Gastrocnemius medialis (tissue), 4 donors: ENCODE data around the gene ME1. TPM values are rescaled to one million over a fixed set of nuclear protein-coding genes. Genes with fewer than 3 reads are reported as not detected.
"Not testable (repeated sequence)": the region's sequence is repeated elsewhere in the genome, so short reads cannot be mapped to it uniquely, and the experiment has no call there.

Experiments used
- ATAC-seq, 2 donors: fragments of 150-250 bp; one replicate each; pipeline ENCODE4 v1.9.1; 2016
- DNase-seq, 2 donors: peaks; one replicate each; pipeline ENCODE4 v3.0.0-alpha.2; 2019
- H3K27ac ChIP-seq, 4 donors: fragments of 200-600 bp; sonication (generic); 1 replicate in 1 of 4; 2 replicates in 3 of 4; pipeline ENCODE4 v1.5.1; 2016 to 2018; ENCODE audit warnings: mild to moderate bottlenecking in 2 of 4, moderate library complexity in 1 of 4
- H3K27me3 ChIP-seq, 3 donors: fragments of 200-600 bp; sonication (generic) in 2 of 3; 1 replicate in 1 of 3; 2 replicates in 2 of 3; pipeline versions ENCODE4 v1.5.1 to v1.6.0; 2016 to 2019; ENCODE audit warnings: mild to moderate bottlenecking in 1 of 3, moderate library complexity in 1 of 3
- H3K36me3 ChIP-seq, 2 donors: fragments of 200-600 bp; sonication (generic) in 1 of 2; one replicate each; pipeline ENCODE4 v1.5.1; 2017 to 2018
- H3K4me1 ChIP-seq, 2 donors: fragments of 200-600 bp; sonication (generic) in 1 of 2; one replicate each; pipeline ENCODE4 v1.5.1; 2016 to 2017; ENCODE audit warnings: mild to moderate bottlenecking in 2 of 2
- H3K4me3 ChIP-seq, 4 donors: fragments of 200-600 bp; sonication (generic) in 3 of 4; 1 replicate in 1 of 4; 2 replicates in 3 of 4; pipeline ENCODE4 v1.5.1; 2016 to 2019; ENCODE audit warnings: mild to moderate bottlenecking in 2 of 4
- H3K9me3 ChIP-seq, 3 donors: fragments of 200-600 bp; sonication (generic) in 2 of 3; 1 replicate in 1 of 3; 2 replicates in 2 of 3; pipeline ENCODE4 v1.5.1; 2016 to 2019
- POLR2A ChIP-seq, 2 donors: fragments of 450-650 bp; IDR thresholded peaks; one replicate each; pipeline ENCODE4 v1.6.1; 2017; ENCODE audit warnings: antibody characterized with exemption in 2 of 2, mild to moderate bottlenecking in 2 of 2, moderate library complexity in 2 of 2
- in situ Hi-C, 4 donors: fragments of 200-750 bp; cut with MboI; loops; one replicate each; pipeline versions ENCODE4 v1.15.0 to v1.8.0; 2017; ENCODE audit warnings: low sequenced_read_pairs in 4 of 4
- intact Hi-C: fragments of 100-400 bp; cut with DNase I; formaldehyde crosslinking; loops from one replicate; pipeline ENCODE4 v1.15.1; 2023; ENCODE audit warnings: low total_unique reads
- total RNA-seq, 4 donors: library from RNA; depleted of rRNA; stranded (reverse); fragments of >200 nt; gene quantifications; one replicate each; pipeline versions ENCODE4 v1.1.0 to v1.2.3, GENCODE V29; 2016
- TF ChIP-seq, protein P1 (sequence below), 5 experiments: fragments of 450-650 bp in 3 of 5; fragments of 200-600 bp in 2 of 5; sonication (generic) in 2 of 5; IDR thresholded peaks in 4 of 5; conservative IDR thresholded peaks in 1 of 5; 1 replicate in 4 of 5; 2 replicates in 1 of 5; pipeline ENCODE4 v1.5.1; 2016 to 2019; ENCODE audit warnings: antibody characterized with exemption in 5 of 5, mild to moderate bottlenecking in 3 of 5, moderate library complexity in 3 of 5

ME1 gene
- total RNA-seq, 4 donors from 2014 or later: 15.6 to 36.8 (median 25.4) TPM

- H3K4me1 ChIP-seq: no peaks in the 10 kb centered on the region
- ATAC-seq (no peak), DNase-seq (no peak)
- in situ Hi-C loops: no loop called here
- no peaks in the 10 kb centered on the region for H3K27me3 ChIP-seq
- H3K36me3 ChIP-seq: no peaks in the 10 kb centered on the region
- no peaks in the 10 kb centered on the region for H3K9me3 ChIP-seq
- intact Hi-C loops: no loop called here
- TF ChIP-seq, protein P1, sequence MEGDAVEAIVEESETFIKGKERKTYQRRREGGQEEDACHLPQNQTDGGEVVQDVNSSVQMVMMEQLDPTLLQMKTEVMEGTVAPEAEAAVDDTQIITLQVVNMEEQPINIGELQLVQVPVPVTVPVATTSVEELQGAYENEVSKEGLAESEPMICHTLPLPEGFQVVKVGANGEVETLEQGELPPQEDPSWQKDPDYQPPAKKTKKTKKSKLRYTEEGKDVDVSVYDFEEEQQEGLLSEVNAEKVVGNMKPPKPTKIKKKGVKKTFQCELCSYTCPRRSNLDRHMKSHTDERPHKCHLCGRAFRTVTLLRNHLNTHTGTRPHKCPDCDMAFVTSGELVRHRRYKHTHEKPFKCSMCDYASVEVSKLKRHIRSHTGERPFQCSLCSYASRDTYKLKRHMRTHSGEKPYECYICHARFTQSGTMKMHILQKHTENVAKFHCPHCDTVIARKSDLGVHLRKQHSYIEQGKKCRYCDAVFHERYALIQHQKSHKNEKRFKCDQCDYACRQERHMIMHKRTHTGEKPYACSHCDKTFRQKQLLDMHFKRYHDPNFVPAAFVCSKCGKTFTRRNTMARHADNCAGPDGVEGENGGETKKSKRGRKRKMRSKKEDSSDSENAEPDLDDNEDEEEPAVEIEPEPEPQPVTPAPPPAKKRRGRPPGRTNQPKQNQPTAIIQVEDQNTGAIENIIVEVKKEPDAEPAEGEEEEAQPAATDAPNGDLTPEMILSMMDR (IDR thresholded peaks at IDR 0.05 in 4 of 5, conservative IDR thresholded peaks at IDR 0.05 in 1 of 5): no peak
- no peak for TF ChIP-seq POLR2A (IDR thresholded peaks at IDR 0.05)
- H3K4me3 ChIP-seq: no peak overlapping the region
- H3K27ac ChIP-seq: no peak overlapping the region
Measured at GRCh38 chr6:83354747-83355146, 76.1 kb downstream of the ME1 start.

GRCh38 chr6:83352424-83353061, 78.3 kb downstream of the ME1 start:
- intact Hi-C loops (no loop called here), in situ Hi-C loops (no loop called here)
- Histone ChIP-seq H3K27me3 (no peaks in the 10 kb centered on the region), H3K9me3 (no peaks in the 10 kb centered on the region), H3K27ac (no peak overlapping the region), H3K4me3 (no peak overlapping the region), H3K4me1 (no peaks in the 10 kb centered on the region), H3K36me3 (no peaks in the 10 kb centered on the region)
- ATAC-seq (no peak), DNase-seq (no peak)
- TF ChIP-seq, protein P1 (IDR thresholded peaks at IDR 0.05 in 4 of 5, conservative IDR thresholded peaks at IDR 0.05 in 1 of 5): no peak
- no peak for TF ChIP-seq POLR2A (IDR thresholded peaks at IDR 0.05)

DNA sequence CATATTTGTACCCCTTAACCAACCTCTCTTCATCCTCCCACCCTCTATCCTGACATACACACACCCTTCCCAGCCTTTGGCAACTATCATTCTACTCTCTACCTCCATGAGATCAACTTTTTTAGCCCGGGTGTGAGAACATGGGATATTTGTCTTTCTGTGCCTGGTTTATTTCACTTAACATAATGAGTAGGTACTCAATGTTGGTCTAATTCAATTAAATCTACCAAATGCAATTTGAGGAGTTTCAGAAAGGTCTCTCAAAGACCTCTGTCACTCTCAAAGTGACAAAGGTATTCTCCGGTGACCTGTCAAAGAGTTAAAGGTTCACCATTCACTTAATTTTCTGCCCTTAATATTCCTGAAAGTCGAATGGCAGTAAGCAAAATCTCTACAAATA, 87.7 kb downstream of the ME1 start:
- Histone ChIP-seq H3K9me3 (no peaks in the 10 kb centered on the region), H3K27me3 (no peaks in the 10 kb centered on the region), H3K4me1 (no peaks in the 10 kb centered on the region), H3K27ac (no peak overlapping the region), H3K36me3 (peaks cover 0 to 9% of the 10 kb centered on the region in 2 donors), H3K4me3 (no peak overlapping the region)
- intact Hi-C loops (no loop called here), in situ Hi-C loops (no loop called here)
- DNase-seq: no peak
- TF ChIP-seq, protein P1 (IDR thresholded peaks at IDR 0.05 in 4 of 5, conservative IDR thresholded peaks at IDR 0.05 in 1 of 5): no peak
- no peak for TF ChIP-seq POLR2A (IDR thresholded peaks at IDR 0.05)
- no peak for ATAC-seq

- no peak overlapping the region for H3K4me3 ChIP-seq
- ATAC-seq: no peak
- intact Hi-C loops: no loop called here
Measured at GRCh38 chr6:83341765-83342164, 89.1 kb downstream of the ME1 start.

GRCh38 chr6:83333916-83334315, 96.9 kb downstream of the ME1 start:
- H3K27ac ChIP-seq, H3K4me1 ChIP-seq, H3K27me3 ChIP-seq, ATAC-seq, H3K4me3 ChIP-seq, H3K36me3 ChIP-seq, intact Hi-C loops, DNase-seq, H3K9me3 ChIP-seq, in situ Hi-C loops: not testable (repeated sequence)

More at GRCh38 chr6:83341765-83342164, 89.1 kb downstream of the ME1 start:
- peaks cover 0 to 9% of the 10 kb centered on the region in 2 donors for H3K36me3 ChIP-seq
- H3K4me1 ChIP-seq: no peaks in the 10 kb centered on the region
- TF ChIP-seq POLR2A (IDR thresholded peaks at IDR 0.05): no peak
- TF ChIP-seq, protein P1 (IDR thresholded peaks at IDR 0.05 in 4 of 5, conservative IDR thresholded peaks at IDR 0.05 in 1 of 5): no peak
- in situ Hi-C loops: no loop called here
- DNase-seq: no peak
- H3K9me3 ChIP-seq: no peaks in the 10 kb centered on the region
- no peaks in the 10 kb centered on the region for H3K27me3 ChIP-seq
- no peak overlapping the region for H3K27ac ChIP-seq
